Activated B cell treated with CpG ODN at 0.5 μM for 24 hours (primary cell): ENCODE data around the gene TRAF1. TPM values are rescaled to one million over a fixed set of nuclear protein-coding genes. Genes with fewer than 3 reads are reported as not detected.

Experiments
- ATAC-seq: fragments of 200-7000 bp; cut with Tn5 transposase; one replicate; pipeline ENCODE4 v1.10.0; 2021; ENCODE audit warnings: low read depth, mild to moderate bottlenecking, moderate library complexity
- CTCF ChIA-PET: fragments of 350-600 bp; sonication (Branson Sonifier 250); formaldehyde crosslinking; loops from one replicate; lab custom pipeline; 2021; ENCODE audit warnings: antibody characterized with exemption; lab: Charles Lee
- POLR2A ChIA-PET: fragments of 350-600 bp; sonication (Branson Sonifier 250); formaldehyde crosslinking; loops from one replicate; lab custom pipeline; 2021; ENCODE audit warnings: antibody characterized with exemption; lab: Charles Lee
- DNase-seq: peaks from one replicate; pipeline ENCODE4 v3.0.0; 2022
- H3K27ac Mint-ChIP-seq: one replicate; pipeline ENCODE4 v1.8.0; 2020; ENCODE audit warnings: mixed read lengths
- H3K27me3 Mint-ChIP-seq: one replicate; pipeline ENCODE4 v1.8.0; 2021; ENCODE audit warnings: mixed read lengths
- H3K36me3 Mint-ChIP-seq: one replicate; pipeline ENCODE4 v1.8.0; 2021; ENCODE audit warnings: low read depth, mixed read lengths
- H3K4me1 Mint-ChIP-seq: one replicate; pipeline ENCODE4 v1.8.0; 2021; ENCODE audit warnings: mixed read lengths
- H3K4me3 Mint-ChIP-seq: one replicate; pipeline ENCODE4 v1.8.0; 2020; ENCODE audit warnings: mild to moderate bottlenecking, mixed read lengths
- H3K9me3 Mint-ChIP-seq: one replicate; pipeline ENCODE4 v1.8.0; 2020; ENCODE audit warnings: mixed read lengths
- CTCF ChIP-seq: fragments of 200-600 bp; IDR thresholded peaks from one replicate; pipeline ENCODE4 v1.8.0; 2022; ENCODE audit warnings: antibody characterized with exemption, mild to moderate bottlenecking
- intact Hi-C: fragments of 100-400 bp; cut with micrococcal nuclease; formaldehyde crosslinking; loops from one replicate; pipeline ENCODE4 v1.15.1; 2024
- total RNA-seq: library from RNA; stranded (reverse); gene quantifications from 2 replicates; pipeline ENCODE4 v1.2.3, GENCODE V29; 2022

TRAF1 gene
- total RNA-seq, 1 donor from 2014 or later: 130 TPM

- Mint-ChIP-seq H3K27me3 (no peaks in the 10 kb centered on the region), H3K9me3 (no peaks in the 10 kb centered on the region), H3K27ac (no peak overlapping the region), H3K4me3 (peak overlapping the region; percentile 46), H3K36me3 (peaks cover 91% of the 10 kb centered on the region), H3K4me1 (peaks cover 71% of the 10 kb centered on the region)
- ChIA-PET POLR2A (interaction anchor here (1.0 to 1.6 kb wide), 4 partner anchors 11 to 28 kb away, joined by 3 to 9 read pairs (median 3); no protein-coding TSS in a partner anchor), CTCF (no interaction called here)
- DNase-seq (no peak), ATAC-seq (no peak)
- intact Hi-C loops: no loop called here
- TF ChIP-seq CTCF: no peak
These were observed 8.4 kb downstream of the TRAF1 start for GRCh38 chr9:120917929-120918762.

GRCh38 chr9:120916991-120917880 lies 9.4 kb downstream of the TRAF1 start:
- intact Hi-C loops: no loop called here
- Mint-ChIP-seq H3K4me1 (peaks cover 63% of the 10 kb centered on the region), H3K27ac (peak overlapping the region; percentile 24), H3K36me3 (peaks cover 91% of the 10 kb centered on the region), H3K9me3 (no peaks in the 10 kb centered on the region), H3K27me3 (no peaks in the 10 kb centered on the region), H3K4me3 (no peak overlapping the region)
- no peak for TF ChIP-seq CTCF
- ChIA-PET POLR2A (interaction anchor here (0.8 to 1.6 kb wide), 8 partner anchors 9 to 27 kb away, joined by 3 to 9 read pairs (median 3); no protein-coding TSS in a partner anchor), CTCF (no interaction called here)
- no peak for DNase-seq
- no peak for ATAC-seq

GRCh38 chr9:120916588-120916987 lies 10.0 kb downstream of the TRAF1 start:
- Mint-ChIP-seq H3K4me3 (no peak overlapping the region), H3K4me1 (peaks cover 57% of the 10 kb centered on the region), H3K27ac (peak overlapping the region; percentile 24), H3K27me3 (no peaks in the 10 kb centered on the region), H3K36me3 (peaks cover 91% of the 10 kb centered on the region), H3K9me3 (no peaks in the 10 kb centered on the region)
- intact Hi-C loops: no loop called here
- ChIA-PET CTCF (interaction anchor here (1.1 to 1.2 kb wide), 2 partner anchors 20 to 32 kb away, joined by 3 to 6 read pairs; no protein-coding TSS in a partner anchor), POLR2A (interaction anchor here (0.8 to 1.6 kb wide), 8 partner anchors 8 to 18 kb away, joined by 3 to 9 read pairs (median 4); no protein-coding TSS in a partner anchor)
- DNase-seq (no peak), ATAC-seq (no peak)
- no peak for TF ChIP-seq CTCF

GRCh38 chr9:120915854-120916470 lies 10.6 kb downstream of the TRAF1 start:
- Mint-ChIP-seq H3K27ac (no peak overlapping the region), H3K4me3 (peak overlapping the region; percentile 32), H3K4me1 (peaks cover 56% of the 10 kb centered on the region), H3K9me3 (no peaks in the 10 kb centered on the region), H3K27me3 (no peaks in the 10 kb centered on the region), H3K36me3 (peaks cover 91% of the 10 kb centered on the region)
- ChIA-PET POLR2A (interaction anchor here (1.0 to 1.4 kb wide), 5 partner anchors 8 to 17 kb away, joined by 3 to 4 read pairs (median 4); no protein-coding TSS in a partner anchor), CTCF (interaction anchor here (1.1 to 1.2 kb wide), 2 partner anchors 21 to 32 kb away, joined by 3 to 6 read pairs; no protein-coding TSS in a partner anchor)
- intact Hi-C loops: no loop called here
- no peak for DNase-seq
- no peak for TF ChIP-seq CTCF
- no peak for ATAC-seq
